22Rv1 (cell line): Measurements from ENCODE around the gene OPHN1.

Experiments used
- CTCF ChIP-seq: fragments of 450-650 bp; IDR thresholded peaks from 2 replicates; pipeline ENCODE4 v1.5.1; 2017; ENCODE audit warnings: mild to moderate bottlenecking
- ZFX ChIP-seq: fragments of 450-650 bp; IDR thresholded peaks from 2 replicates; pipeline ENCODE4 v1.6.1; 2017; ENCODE audit warnings: antibody characterized with exemption, borderline replicate concordance

- TF ChIP-seq CTCF (no peak), ZFX (no peak)
Observed at GRCh38 chrX:68432648-68433047, 647 bp downstream of the OPHN1 start.
